NCI-H1694 (cell line): ENCODE results near the gene IL22RA2.
A peak's percentile ranks its signal among the peaks of the same experiment; 100 is the strongest.

ENCODE experiments used
- DNase-seq: peaks from one replicate; lab custom pipeline; 2025; lab: John Stamatoyannopoulos, UW

IL22RA2 gene

GRCh38 chr6:137167702-137168377, 5.6 kb downstream of the IL22RA2 start:
- DNase-seq, result no peak

- DNase-seq, result no peak
Measured at GRCh38 chr6:137166247-137167098, 7.0 kb downstream of the IL22RA2 start.

- DNase-seq, result peak; percentile 4
Measured at GRCh38 chr6:137165375-137166246, 7.8 kb downstream of the IL22RA2 start.

GRCh38 chr6:137163732-137164318, 9.6 kb downstream of the IL22RA2 start:
- DNase-seq, result no peak

- no peak for DNase-seq
Measured at GRCh38 chr6:137162692-137163306, 10.6 kb downstream of the IL22RA2 start.

GRCh38 chr6:137161949-137162348, 11.5 kb downstream of the IL22RA2 start:
- DNase-seq, result no peak

GRCh38 chr6:137160763-137161162, 12.7 kb downstream of the IL22RA2 start:
- no peak for DNase-seq

GRCh38 chr6:137159912-137160311, 13.5 kb downstream of the IL22RA2 start:
- no peak for DNase-seq

- DNase-seq, result no peak
Measured at GRCh38 chr6:137157601-137158000, 15.8 kb downstream of the IL22RA2 start.

GRCh38 chr6:137156650-137157049, 16.8 kb downstream of the IL22RA2 start:
- DNase-seq, result no peak

- no peak for DNase-seq
Measured at GRCh38 chr6:137155830-137156229, 17.6 kb downstream of the IL22RA2 start.

GRCh38 chr6:137150072-137150471, 23.4 kb downstream of the IL22RA2 start:
- no peak for DNase-seq

GRCh38 chr6:137149035-137149393, 24.4 kb downstream of the IL22RA2 start:
- DNase-seq, result no peak

- no peak for DNase-seq
Measured at GRCh38 chr6:137148306-137149034, 25.0 kb downstream of the IL22RA2 start.

- no peak for DNase-seq
Measured at GRCh38 chr6:137147195-137147594, 26.2 kb downstream of the IL22RA2 start.

GRCh38 chr6:137146206-137146605, 27.2 kb downstream of the IL22RA2 start:
- DNase-seq, result no peak

GRCh38 chr6:137145421-137145820, 28.0 kb downstream of the IL22RA2 start:
- DNase-seq, result no peak

- DNase-seq, result no peak
Measured at GRCh38 chr6:137136065-137136464, 37.4 kb downstream of the IL22RA2 start.

GRCh38 chr6:137134483-137134882, 39.0 kb downstream of the IL22RA2 start:
- DNase-seq, result no peak

GRCh38 chr6:137133122-137133521, 40.3 kb downstream of the IL22RA2 start:
- DNase-seq, result no peak
